Liver (tissue), 9 donors: Measurements from ENCODE around the gene HERC6. TPM values are rescaled to one million over a fixed set of nuclear protein-coding genes. Genes with fewer than 3 reads are reported as not detected.

Experiments used
- DNase-seq: peaks from one replicate; pipeline ENCODE4 v3.0.0-alpha.2; 2017; ENCODE audit warnings: low spot score
- H3K27ac ChIP-seq, 2 donors: one replicate each; pipeline ENCODE4 v1.7.0; 2013; ENCODE audit warnings: inconsistent platforms in 2 of 2, low read length in 2 of 2, control low read depth in 1 of 2, low read depth in 1 of 2, mild to moderate bottlenecking in 1 of 2
- H3K27me3 ChIP-seq, 4 donors: one replicate each; pipeline versions ENCODE4 v1.6.1 to v1.7.0; 2013; ENCODE audit warnings: low read length in 3 of 4, inconsistent platforms in 1 of 4, mild to moderate bottlenecking in 1 of 4, moderate library complexity in 1 of 4; ENCODE audit not compliant: control insufficient read depth in 4 of 4, insufficient read depth in 4 of 4
- H3K36me3 ChIP-seq, 4 donors: one replicate each; pipeline versions ENCODE4 v1.6.1 to v1.7.0; 2013; ENCODE audit warnings: low read length in 3 of 4, mild to moderate bottlenecking in 3 of 4, low read depth in 1 of 4, moderate library complexity in 1 of 4; ENCODE audit not compliant: control insufficient read depth in 4 of 4, insufficient read depth in 3 of 4
- H3K4me1 ChIP-seq, 4 donors: one replicate each; pipeline versions ENCODE4 v1.6.1 to v1.7.0; 2013; ENCODE audit warnings: low read length in 3 of 4, mild to moderate bottlenecking in 3 of 4, moderate library complexity in 1 of 4; ENCODE audit not compliant: control insufficient read depth in 4 of 4, insufficient read depth in 4 of 4
- H3K4me3 ChIP-seq, 3 donors: one replicate each; pipeline versions ENCODE4 v1.6.1 to v1.7.0; 2013; ENCODE audit warnings: low read length in 3 of 3, control low read depth in 1 of 3, low read depth in 1 of 3, mild to moderate bottlenecking in 1 of 3
- H3K9ac ChIP-seq, 2 donors: one replicate each; pipeline ENCODE4 v1.7.0; 2013; ENCODE audit warnings: low read length in 2 of 2, mild to moderate bottlenecking in 2 of 2, moderate library complexity in 2 of 2, control low read depth in 1 of 2, low read depth in 1 of 2
- H3K9me3 ChIP-seq, 4 donors: one replicate each; pipeline versions ENCODE4 v1.6.1 to v1.7.0; 2013; ENCODE audit warnings: low read length in 3 of 4; ENCODE audit not compliant: control insufficient read depth in 4 of 4
- ATF3 ChIP-seq: IDR thresholded peaks from 2 replicates; pipeline ENCODE4 v1.6.1; 2016; ENCODE audit warnings: antibody characterized with exemption
- EGR1 ChIP-seq, 2 donors: IDR thresholded peaks; 2 replicates each; pipeline ENCODE4 v1.6.1; 2016 to 2018; ENCODE audit warnings: antibody characterized with exemption in 2 of 2, low read depth in 2 of 2
- FOXA1 ChIP-seq: IDR thresholded peaks from 2 replicates; pipeline ENCODE4 v1.6.1; 2016; ENCODE audit warnings: antibody characterized with exemption
- FOXA2 ChIP-seq: IDR thresholded peaks from 2 replicates; pipeline ENCODE4 v1.6.1; 2016; ENCODE audit warnings: antibody characterized with exemption
- HNF4A ChIP-seq, 2 donors: conservative IDR thresholded peaks; 2 replicates each; pipeline ENCODE4 v1.6.1; 2016; ENCODE audit warnings: antibody characterized with exemption in 2 of 2, mild to moderate bottlenecking in 2 of 2
- HNF4G ChIP-seq: IDR thresholded peaks from 2 replicates; pipeline ENCODE4 v1.6.1; 2016; ENCODE audit warnings: antibody characterized with exemption
- JUND ChIP-seq, 2 donors: IDR thresholded peaks; 2 replicates each; pipeline ENCODE4 v1.6.1; 2016; ENCODE audit warnings: antibody characterized with exemption in 2 of 2
- NR2F2 ChIP-seq: IDR thresholded peaks from 2 replicates; pipeline ENCODE4 v1.6.1; 2016; ENCODE audit warnings: antibody characterized with exemption
- RAD21 ChIP-seq, 2 donors: IDR thresholded peaks; 2 replicates each; pipeline ENCODE4 v1.6.1; 2016; ENCODE audit warnings: antibody characterized with exemption in 2 of 2, mild to moderate bottlenecking in 2 of 2
- SP1 ChIP-seq: IDR thresholded peaks from 2 replicates; pipeline ENCODE4 v1.6.1; 2018; ENCODE audit warnings: antibody characterized with exemption, mild to moderate bottlenecking
- TAF1 ChIP-seq: conservative IDR thresholded peaks from 2 replicates; pipeline ENCODE4 v1.6.1; 2016; ENCODE audit warnings: antibody characterized with exemption, mild to moderate bottlenecking
- YY1 ChIP-seq: IDR thresholded peaks from 2 replicates; pipeline ENCODE4 v1.6.1; 2016; ENCODE audit warnings: antibody characterized with exemption, mild to moderate bottlenecking
- WGBS: extraction: QIAGEN DNeasy Blood & Tissue Kit; methylation state at CpG from one replicate; pipeline ENCODE4 v1.1.7; 2013; 5-methylcytosine and 5-hydroxymethylcytosine counted together
- polyA plus RNA-seq, 2 donors: library from polyadenylated mRNA; stranded (reverse) in 1 of 2; unstranded in 1 of 2; fragments of 200-250 nt in 1 of 2; fragments of >200 nt in 1 of 2; fragmentation: Nextera tagmentation in 1 of 2; extraction: Ambion mirVana in 1 of 2; gene quantifications; one replicate each; pipeline versions ENCODE4 v1.2.1 to v1.2.3, GENCODE V29; 2013 to 2015
- total RNA-seq, 2 donors: library from RNA; depleted of rRNA; stranded (reverse); fragments of >200 nt; gene quantifications; one replicate each; pipeline ENCODE4 v1.2.3, GENCODE V29; 2014
- TF ChIP-seq, protein P1 (sequence below): IDR thresholded peaks from 2 replicates; pipeline ENCODE4 v1.6.1; 2016; ENCODE audit warnings: antibody characterized with exemption
- TF ChIP-seq, protein P2 (sequence below): IDR thresholded peaks from 2 replicates; pipeline ENCODE4 v1.6.1; 2016; ENCODE audit warnings: antibody characterized with exemption, mild to moderate bottlenecking
- TF ChIP-seq, protein P3 (sequence below): IDR thresholded peaks from 2 replicates; pipeline ENCODE4 v1.6.1; 2016; ENCODE audit warnings: antibody characterized with exemption
- TF ChIP-seq, protein P4 (sequence below): fragments of 150-350 bp; IDR thresholded peaks from 2 replicates; pipeline ENCODE4 v1.5.1; 2017; ENCODE audit warnings: improper control_type of control experiment, low read depth, low read length; ENCODE audit not compliant: missing input control
- donor health status: healthy.
- donor health status: healthy.
- donor health status: healthy.
- donor health status: healthy.
- donor health status: healthy.

Gene HERC6
- total and polyA plus RNA-seq, 4 donors, result 1.5 to 3.8 (median 2.6) TPM

- DNase-seq, result no peak
- TF ChIP-seq RAD21 (IDR thresholded peaks at IDR 0.05) (no peak), EGR1 (IDR thresholded peaks at IDR 0.05; ENCODE audit: low read depth in 2 of 2) (no peak), SP1 (no peak), TAF1 (no peak), FOXA1 (no peak), HNF4A (conservative IDR thresholded peaks at IDR 0.05) (no peak), YY1 (no peak), ATF3 (no peak), HNF4G (no peak), FOXA2 (no peak), NR2F2 (no peak)
- TF ChIP-seq, protein P1, sequence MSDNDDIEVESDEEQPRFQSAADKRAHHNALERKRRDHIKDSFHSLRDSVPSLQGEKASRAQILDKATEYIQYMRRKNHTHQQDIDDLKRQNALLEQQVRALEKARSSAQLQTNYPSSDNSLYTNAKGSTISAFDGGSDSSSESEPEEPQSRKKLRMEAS, result no peak
- TF ChIP-seq, protein P2, sequence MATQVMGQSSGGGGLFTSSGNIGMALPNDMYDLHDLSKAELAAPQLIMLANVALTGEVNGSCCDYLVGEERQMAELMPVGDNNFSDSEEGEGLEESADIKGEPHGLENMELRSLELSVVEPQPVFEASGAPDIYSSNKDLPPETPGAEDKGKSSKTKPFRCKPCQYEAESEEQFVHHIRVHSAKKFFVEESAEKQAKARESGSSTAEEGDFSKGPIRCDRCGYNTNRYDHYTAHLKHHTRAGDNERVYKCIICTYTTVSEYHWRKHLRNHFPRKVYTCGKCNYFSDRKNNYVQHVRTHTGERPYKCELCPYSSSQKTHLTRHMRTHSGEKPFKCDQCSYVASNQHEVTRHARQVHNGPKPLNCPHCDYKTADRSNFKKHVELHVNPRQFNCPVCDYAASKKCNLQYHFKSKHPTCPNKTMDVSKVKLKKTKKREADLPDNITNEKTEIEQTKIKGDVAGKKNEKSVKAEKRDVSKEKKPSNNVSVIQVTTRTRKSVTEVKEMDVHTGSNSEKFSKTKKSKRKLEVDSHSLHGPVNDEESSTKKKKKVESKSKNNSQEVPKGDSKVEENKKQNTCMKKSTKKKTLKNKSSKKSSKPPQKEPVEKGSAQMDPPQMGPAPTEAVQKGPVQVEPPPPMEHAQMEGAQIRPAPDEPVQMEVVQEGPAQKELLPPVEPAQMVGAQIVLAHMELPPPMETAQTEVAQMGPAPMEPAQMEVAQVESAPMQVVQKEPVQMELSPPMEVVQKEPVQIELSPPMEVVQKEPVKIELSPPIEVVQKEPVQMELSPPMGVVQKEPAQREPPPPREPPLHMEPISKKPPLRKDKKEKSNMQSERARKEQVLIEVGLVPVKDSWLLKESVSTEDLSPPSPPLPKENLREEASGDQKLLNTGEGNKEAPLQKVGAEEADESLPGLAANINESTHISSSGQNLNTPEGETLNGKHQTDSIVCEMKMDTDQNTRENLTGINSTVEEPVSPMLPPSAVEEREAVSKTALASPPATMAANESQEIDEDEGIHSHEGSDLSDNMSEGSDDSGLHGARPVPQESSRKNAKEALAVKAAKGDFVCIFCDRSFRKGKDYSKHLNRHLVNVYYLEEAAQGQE, result no peak
- TF ChIP-seq, protein P3, sequence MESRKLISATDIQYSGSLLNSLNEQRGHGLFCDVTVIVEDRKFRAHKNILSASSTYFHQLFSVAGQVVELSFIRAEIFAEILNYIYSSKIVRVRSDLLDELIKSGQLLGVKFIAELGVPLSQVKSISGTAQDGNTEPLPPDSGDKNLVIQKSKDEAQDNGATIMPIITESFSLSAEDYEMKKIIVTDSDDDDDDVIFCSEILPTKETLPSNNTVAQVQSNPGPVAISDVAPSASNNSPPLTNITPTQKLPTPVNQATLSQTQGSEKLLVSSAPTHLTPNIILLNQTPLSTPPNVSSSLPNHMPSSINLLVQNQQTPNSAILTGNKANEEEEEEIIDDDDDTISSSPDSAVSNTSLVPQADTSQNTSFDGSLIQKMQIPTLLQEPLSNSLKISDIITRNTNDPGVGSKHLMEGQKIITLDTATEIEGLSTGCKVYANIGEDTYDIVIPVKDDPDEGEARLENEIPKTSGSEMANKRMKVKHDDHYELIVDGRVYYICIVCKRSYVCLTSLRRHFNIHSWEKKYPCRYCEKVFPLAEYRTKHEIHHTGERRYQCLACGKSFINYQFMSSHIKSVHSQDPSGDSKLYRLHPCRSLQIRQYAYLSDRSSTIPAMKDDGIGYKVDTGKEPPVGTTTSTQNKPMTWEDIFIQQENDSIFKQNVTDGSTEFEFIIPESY, result no peak
- TF ChIP-seq, protein P4, sequence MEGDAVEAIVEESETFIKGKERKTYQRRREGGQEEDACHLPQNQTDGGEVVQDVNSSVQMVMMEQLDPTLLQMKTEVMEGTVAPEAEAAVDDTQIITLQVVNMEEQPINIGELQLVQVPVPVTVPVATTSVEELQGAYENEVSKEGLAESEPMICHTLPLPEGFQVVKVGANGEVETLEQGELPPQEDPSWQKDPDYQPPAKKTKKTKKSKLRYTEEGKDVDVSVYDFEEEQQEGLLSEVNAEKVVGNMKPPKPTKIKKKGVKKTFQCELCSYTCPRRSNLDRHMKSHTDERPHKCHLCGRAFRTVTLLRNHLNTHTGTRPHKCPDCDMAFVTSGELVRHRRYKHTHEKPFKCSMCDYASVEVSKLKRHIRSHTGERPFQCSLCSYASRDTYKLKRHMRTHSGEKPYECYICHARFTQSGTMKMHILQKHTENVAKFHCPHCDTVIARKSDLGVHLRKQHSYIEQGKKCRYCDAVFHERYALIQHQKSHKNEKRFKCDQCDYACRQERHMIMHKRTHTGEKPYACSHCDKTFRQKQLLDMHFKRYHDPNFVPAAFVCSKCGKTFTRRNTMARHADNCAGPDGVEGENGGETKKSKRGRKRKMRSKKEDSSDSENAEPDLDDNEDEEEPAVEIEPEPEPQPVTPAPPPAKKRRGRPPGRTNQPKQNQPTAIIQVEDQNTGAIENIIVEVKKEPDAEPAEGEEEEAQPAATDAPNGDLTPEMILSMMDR, result no peak
- H3K9me3 ChIP-seq, result no peaks in the 10 kb centered on the region
- H3K9ac ChIP-seq, result no peak overlapping the region
- no peak overlapping the region for H3K27ac ChIP-seq
- peaks cover 0 to 14% (median 11%) of the 10 kb centered on the region in 4 donors for H3K36me3 ChIP-seq
- no peaks in the 10 kb centered on the region for H3K4me1 ChIP-seq
- no peaks in the 10 kb centered on the region for H3K27me3 ChIP-seq
- whole genome bisulfite sequencing, result 92% methylated on average over 2 of the region's 2 CpGs
- H3K4me3 ChIP-seq, result no peak overlapping the region
These were observed 19.7 kb downstream of the HERC6 start for GRCh38 chr4:88398381-88398780.

GRCh38 chr4:88409206-88409605 lies 30.6 kb downstream of the HERC6 start:
- H3K36me3 ChIP-seq, result peaks cover 0 to 10% (median 2%) of the 10 kb centered on the region in 4 donors
- H3K27ac ChIP-seq, result no peak overlapping the region
- no peaks in the 10 kb centered on the region for H3K27me3 ChIP-seq
- H3K9me3 ChIP-seq, result no peaks in the 10 kb centered on the region
- no peak overlapping the region for H3K4me3 ChIP-seq
- WGBS, result 96% methylated on average over 2 of the region's 2 CpGs
- H3K9ac ChIP-seq, result no peak overlapping the region
- no peak for TF ChIP-seq HNF4G
- TF ChIP-seq, protein P1, result no peak
- no peak for TF ChIP-seq JUND (IDR thresholded peaks at IDR 0.05)
- TF ChIP-seq RAD21 (IDR thresholded peaks at IDR 0.05), result no peak
- no peak for TF ChIP-seq TAF1
- no peaks in the 10 kb centered on the region for H3K4me1 ChIP-seq
- no peak for DNase-seq
